Measurements from ENCODE around the gene ATG7.
"Not testable (repeated sequence)": the region's sequence is repeated elsewhere in the genome, so short reads cannot be mapped to it uniquely, and the experiment has no call there.

GRCh38 chr3:11462673-11463072 lies 190.5 kb downstream of the ATG7 start:
- not testable (repeated sequence) for TF ChIP-seq POLR2AphosphoS5 (IDR thresholded peaks at IDR 0.05; ENCODE audit: low read depth, low read length); POLR2A (IDR thresholded peaks at IDR 0.05; ENCODE audit: low read depth, low read length); TAF1 (IDR thresholded peaks at IDR 0.05; ENCODE audit: borderline replicate concordance, low read depth, low read length)

Data from GM12892 (cell line).